HG03432 (cell line): ENCODE data around the gene PLD3.
A peak's percentile ranks its signal among the peaks of the same experiment; 100 is the strongest.
"Not testable (repeated sequence)": the region's sequence is repeated elsewhere in the genome, so short reads cannot be mapped to it uniquely, and the experiment has no call there.

Experiments used
- ATAC-seq: cut with Tn5 transposase; IDR thresholded peaks from one replicate; pipeline ENCODE4 v1.9.1; 2021; ENCODE audit warnings: mild to moderate bottlenecking, moderate library complexity; ENCODE audit not compliant: unreplicated experiment

The PLD3 gene

DNA sequence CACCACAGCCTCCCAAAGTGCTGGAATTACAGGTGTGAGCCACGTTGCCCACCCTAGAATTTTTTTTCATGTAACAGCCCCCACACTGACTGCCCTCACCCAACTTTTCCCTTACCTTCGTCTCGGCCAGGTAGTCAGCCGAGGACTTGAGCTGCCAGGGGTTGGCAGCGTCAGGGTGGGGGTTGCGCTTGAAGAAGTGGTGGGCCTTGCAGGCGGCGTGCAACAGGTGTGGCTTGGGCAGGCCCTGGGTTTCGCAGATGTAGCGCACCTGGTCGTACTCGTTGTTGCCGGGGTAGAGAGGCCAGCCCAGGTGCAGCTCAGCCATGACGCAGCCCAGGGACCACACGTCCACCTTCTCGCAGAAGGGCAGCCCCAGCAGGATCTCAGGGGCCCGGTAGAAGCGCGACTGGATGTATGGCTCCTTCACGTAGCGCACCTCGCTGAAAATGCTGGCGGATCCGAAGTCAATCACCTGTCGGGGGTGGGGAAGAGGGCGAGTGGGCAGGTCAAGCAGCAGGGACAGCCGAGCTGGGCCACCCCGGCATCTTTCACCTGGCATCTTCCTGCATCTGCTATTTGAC lies 35.3 kb downstream of the PLD3 start:
- ATAC-seq, result no peak

- ATAC-seq, result no peak
Measured at GRCh38 chr19:40387155-40387554, 38.7 kb downstream of the PLD3 start.

GRCh38 chr19:40388481-40388880 lies 40.0 kb downstream of the PLD3 start:
- ATAC-seq, result no peak

GRCh38 chr19:40389404-40390083 lies 41.0 kb downstream of the PLD3 start:
- no peak for ATAC-seq

DNA sequence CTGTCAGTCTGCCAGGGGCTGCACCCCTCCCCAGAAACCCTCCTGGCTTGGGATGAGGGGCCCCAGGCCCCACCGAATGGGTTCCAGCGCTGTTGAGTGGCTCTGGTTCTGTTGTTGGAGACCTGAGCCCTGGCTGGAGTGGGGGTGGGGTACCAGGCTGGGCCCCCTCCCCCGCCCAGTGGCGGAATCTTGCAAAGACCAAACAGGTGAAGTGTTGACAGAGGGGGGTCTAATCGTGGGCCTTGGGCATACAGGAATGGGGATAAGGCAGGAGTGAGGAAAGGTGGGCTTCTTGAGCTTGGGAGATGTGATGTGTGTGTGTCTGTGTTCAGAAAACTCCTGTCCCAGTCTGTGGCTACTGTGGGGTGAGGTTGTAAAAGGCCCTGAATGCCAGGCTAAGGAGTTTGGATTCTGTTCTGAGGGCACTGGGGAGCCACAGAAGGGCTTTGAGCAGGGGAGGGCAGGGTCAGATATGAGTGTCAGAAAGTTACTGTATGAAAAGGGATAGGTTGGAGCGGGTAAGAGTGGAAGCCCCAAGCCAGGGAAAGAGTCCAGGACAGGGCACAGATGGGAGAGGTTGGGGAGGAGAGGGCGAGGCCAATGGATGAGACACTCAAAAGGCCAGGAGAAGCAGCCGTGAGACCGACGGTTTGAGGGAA lies 41.7 kb downstream of the PLD3 start, which contains the start of gene HIPK4:
HIPK4 (minus strand) TSS at position 98 of the 659 bp plus-strand sequence. CDS start 279 bp downstream, outside the sequence.
- ATAC-seq, result no peak

DNA sequence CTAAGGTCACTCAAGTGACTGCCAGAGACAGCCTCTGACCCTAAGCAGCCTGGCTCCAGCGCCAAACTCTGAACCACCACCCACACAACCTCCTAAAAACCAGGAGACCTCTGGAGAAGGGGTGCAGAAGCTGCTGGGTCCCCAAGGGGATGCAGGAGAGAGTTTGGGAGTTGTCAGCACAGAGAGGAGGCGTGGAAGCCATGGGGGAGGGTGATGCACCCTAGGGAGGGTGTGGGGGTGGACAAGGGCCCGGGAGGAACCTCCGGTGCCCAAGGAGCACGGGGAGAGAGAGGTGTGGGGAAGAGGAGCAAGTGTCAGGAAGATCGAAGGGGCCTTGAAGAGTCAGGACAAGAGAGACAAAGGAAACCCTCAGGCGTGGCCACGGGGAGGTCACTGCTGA lies 43.6 kb downstream of the PLD3 start:
- no peak for ATAC-seq

DNA sequence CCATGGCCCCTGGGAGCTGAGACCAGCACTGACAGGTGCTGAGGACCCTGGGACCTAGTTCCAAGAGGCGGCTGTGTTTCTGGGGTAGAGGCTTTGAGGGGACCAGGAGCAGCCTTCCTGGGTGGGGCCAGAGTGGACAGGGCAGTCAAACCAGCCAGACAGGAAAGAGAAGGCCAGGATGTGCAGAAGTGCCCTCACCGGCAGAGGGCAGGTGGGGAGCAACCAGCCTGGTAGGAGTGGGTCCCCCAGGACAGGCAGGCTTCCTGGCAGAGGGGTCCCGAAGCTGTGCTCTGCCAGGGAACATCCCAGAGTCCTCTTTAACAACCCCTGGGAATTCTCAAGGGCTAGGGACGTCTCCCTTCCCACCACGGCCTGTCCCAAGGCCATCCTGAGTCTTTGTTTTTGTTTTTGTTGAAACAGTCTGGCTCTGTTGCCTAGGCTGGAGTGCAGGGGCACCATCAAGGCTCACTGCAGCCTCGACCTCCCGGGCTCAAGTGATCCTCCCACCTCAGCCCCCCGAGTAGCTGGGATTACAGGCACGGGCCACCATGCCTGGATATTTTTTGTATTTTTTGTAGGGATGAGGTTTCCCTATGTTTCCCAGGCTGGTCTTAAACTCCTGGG lies 44.5 kb downstream of the PLD3 start:
- ATAC-seq, result no peak

GRCh38 chr19:40393894-40394815 lies 45.7 kb downstream of the PLD3 start:
- no peak for ATAC-seq

DNA sequence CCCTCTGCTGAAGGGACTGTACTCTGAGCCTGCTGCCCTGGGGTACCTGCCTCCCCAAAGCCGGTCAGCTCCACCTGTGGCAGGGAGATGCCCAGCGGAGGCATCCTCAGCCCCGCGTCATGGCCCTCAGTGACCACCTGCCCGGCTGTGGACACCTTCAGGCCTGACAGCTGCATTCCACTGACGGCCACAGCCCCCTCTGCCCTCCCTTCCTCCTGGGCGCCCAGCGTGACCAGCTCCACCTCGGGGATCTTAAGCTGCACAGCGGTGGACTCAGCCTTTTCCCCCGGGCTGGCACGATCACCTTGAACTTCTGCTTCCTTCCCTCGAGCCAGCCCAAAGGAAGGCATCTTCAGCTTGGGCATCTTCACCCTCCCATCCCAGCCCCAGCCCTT lies 46.3 kb downstream of the PLD3 start:
- ATAC-seq, result no peak

GRCh38 chr19:40395956-40396355 lies 47.5 kb downstream of the PLD3 start:
- ATAC-seq, result no peak

GRCh38 chr19:40396886-40397567 lies 48.5 kb downstream of the PLD3 start:
- ATAC-seq, result no peak

DNA sequence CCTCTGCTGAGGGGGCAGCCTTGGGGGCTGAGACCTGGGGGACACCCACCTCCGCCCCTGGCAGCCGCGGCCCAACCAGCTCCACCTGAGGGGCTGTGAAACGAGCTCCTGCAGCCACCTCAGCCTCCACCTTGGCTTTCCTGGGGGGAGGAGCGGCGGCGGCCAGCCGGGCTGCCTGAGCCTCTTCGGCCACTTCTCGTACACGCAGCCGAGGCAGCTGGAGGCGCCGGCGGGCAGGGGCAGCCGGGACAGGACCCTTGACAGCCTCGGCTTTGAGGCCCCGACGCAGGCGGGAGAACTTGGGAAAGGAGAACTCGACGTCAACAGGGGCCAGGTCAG lies 49.0 kb downstream of the PLD3 start:
- no peak for ATAC-seq

DNA sequence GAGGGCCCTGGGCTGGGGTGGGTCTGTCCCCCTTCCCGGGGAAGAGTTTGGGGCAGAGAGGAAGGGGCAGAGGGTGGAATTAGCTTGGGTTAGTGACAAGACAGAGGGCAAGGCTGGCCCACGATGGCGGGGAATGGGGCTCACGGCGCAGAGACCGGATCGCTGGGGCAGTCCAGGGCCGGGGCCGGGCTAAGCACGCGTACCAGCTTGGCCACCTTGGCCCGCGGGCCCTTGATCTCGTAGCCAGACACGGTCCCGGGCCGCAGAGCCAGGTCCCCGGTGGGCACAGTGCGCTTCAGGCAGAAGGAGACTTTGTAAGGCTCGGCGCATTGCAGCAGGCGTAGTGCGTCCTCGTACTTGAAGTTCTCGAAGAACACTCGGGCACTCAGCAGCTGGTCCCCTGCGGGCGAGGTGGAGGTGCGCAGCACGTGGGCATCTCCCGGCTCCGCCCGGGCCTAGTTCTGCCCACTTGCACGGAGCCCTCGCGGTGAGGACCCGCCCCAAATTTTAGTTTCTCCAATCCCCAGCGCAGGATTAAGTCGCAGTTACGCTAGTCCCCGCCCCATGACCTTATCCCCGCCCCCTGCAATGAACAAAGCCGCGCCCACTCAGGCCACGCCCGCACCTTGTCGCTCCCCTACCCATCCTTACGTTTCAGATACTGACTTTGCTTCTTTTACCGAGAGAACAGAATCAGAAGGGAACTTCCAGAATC lies 50.1 kb downstream of the PLD3 start:
- ATAC-seq, result no peak

- no peak for ATAC-seq
Measured at GRCh38 chr19:40400559-40400958, 52.1 kb downstream of the PLD3 start.

DNA sequence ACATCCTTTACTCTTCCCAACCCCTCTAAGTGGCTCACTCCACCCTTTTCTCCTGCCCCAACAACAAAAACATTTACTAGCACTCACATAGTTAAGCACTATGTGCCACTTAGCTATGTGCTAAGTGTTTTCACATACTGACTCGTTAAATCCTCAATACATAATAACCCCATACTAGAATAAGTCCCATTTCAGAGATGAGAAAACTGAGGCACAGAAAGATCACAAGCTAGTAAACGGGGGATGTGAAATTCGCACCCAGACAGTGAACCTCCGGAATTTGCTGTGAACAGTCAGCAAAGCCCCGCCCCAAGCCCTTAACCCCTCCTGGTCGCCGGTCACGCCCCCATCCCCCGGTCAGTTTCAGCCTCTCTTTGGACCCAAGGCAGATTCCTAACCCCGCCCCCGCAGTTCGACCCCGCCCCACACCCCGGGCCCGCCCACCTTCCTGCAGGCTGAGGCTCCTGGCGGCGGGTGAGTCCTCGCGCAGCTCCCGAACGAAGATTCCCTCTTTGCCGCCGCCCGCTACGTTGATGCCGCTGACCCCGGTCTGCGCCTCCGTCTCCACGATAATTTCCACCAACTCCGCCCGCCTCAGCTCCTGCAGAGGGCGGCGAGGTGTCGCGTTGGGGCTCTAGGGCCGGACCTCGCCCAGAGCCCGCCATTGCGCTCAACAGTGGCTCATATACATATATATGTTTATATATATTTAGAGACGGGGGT lies 54.9 kb downstream of the PLD3 start:
- ATAC-seq, result peak; percentile 77

GRCh38 chr19:40407714-40408597 lies 59.5 kb downstream of the PLD3 start:
- no peak for ATAC-seq

DNA sequence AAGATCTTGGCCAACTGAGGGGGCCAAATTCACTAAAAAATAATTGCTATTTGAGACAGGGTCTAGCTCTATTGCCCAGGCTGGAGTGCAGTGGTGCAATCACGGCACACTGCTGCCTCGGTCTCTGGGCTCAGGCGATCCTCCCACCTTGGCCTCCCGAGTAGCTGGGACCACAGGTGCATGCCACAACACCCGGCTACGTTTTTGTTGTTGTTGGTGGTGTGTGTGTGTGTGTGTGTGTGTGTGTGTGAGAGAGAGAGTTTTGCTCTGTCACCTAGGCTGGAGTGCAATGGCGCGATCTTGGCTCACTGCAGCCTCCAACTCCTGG lies 60.1 kb downstream of the PLD3 start:
- ATAC-seq, result not testable (repeated sequence)

DNA sequence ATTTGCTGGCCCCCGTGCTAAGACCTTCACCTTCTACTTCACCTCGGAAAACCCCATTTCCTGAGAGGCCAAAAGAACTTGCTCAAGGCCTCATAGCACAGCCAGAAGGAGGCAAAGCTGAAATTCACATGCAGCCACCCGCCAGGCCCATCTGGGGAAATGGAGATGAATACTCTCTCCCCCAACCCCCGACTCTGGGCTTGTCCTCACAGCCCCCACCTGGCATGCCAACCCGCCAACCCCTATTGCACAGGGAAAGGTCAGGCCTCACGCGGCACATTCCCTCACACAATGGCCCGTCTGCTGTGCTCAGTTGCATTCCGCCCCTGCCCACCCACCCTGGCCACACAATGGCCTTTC lies 61.5 kb downstream of the PLD3 start:
- no peak for ATAC-seq
